HCT116 (cell line): ENCODE data around the gene ARL4A. TPM values are rescaled to one million over a fixed set of nuclear protein-coding genes. Genes with fewer than 3 reads are reported as not detected.

Source experiments
- ATAC-seq: fragments of 200-7000 bp; cut with Tn5 transposase; 2 replicates; pipeline ENCODE4 v1.9.1; 2020; ENCODE audit warnings: mild to moderate bottlenecking, moderate library complexity
- BruUV-seq: library from RNA; stranded (reverse); fragments of 400-500 nt; replicated peaks from 2 replicates; lab custom pipeline; 2021; lab: Mats Ljungman, UMichigan
- CTCF ChIA-PET: fragments of 300-600 bp; sonication (Branson Sonifier 250); formaldehyde crosslinking; loops from one replicate; lab custom pipeline; 2021; ENCODE audit warnings: antibody characterized with exemption; lab: Charles Lee
- POLR2A ChIA-PET: fragments of 300-600, 350-600 bp; sonication (Branson Sonifier 250); formaldehyde crosslinking; loops from one replicate; lab custom pipeline; 2021; ENCODE audit warnings: antibody characterized with exemption; lab: Charles Lee
- RAD21 ChIA-PET, 2 experiments: fragments of 300-600 bp; sonication (Branson Sonifier 250); formaldehyde crosslinking; loops; one replicate each; lab custom pipeline; 2023; ENCODE audit warnings: low total read pairs in 2 of 2; ENCODE audit not compliant: uncharacterized antibody in 2 of 2, unreplicated experiment in 2 of 2, low non-redundant PET in 1 of 2; lab: Charles Lee
- DNase-seq: peaks from one replicate; pipeline ENCODE4 v3.0.0-alpha.2; 2010; ENCODE audit warnings: low read depth, low spot score
- H2AFZ ChIP-seq: fragments of 200-600 bp; shearing (Covaris generic), sonication (generic); 2 replicates; pipeline ENCODE4 v1.6.1; 2017; ENCODE audit warnings: low read depth, mixed run types, mixed read lengths, antibody characterized with exemption, low read length; ENCODE audit not compliant: poor library complexity, severe bottlenecking
- H3K27ac ChIP-seq: 2 replicates; pipeline ENCODE4 v1.5.1; 2012; ENCODE audit warnings: low read depth, low read length
- H3K27me3 ChIP-seq: fragments of 200-600 bp; sonication (generic); 2 replicates; pipeline ENCODE4 v1.6.1; 2016; ENCODE audit warnings: mixed run types, low read length, mixed read lengths; ENCODE audit not compliant: insufficient read depth
- H3K36me3 ChIP-seq, 2 experiments: fragments of 200-500 bp in 1 of 2; fragments of 200-600 bp in 1 of 2; sonication (Bioruptor generic) in 1 of 2; sonication (generic) in 1 of 2; 2 replicates each; pipeline versions ENCODE4 v1.5.1 to v1.6.1; 2014 to 2016; ENCODE audit warnings: low read length in 2 of 2, inconsistent platforms in 1 of 2, mixed read lengths in 1 of 2, mixed run types in 1 of 2; ENCODE audit not compliant: insufficient read depth in 2 of 2, control insufficient read depth in 1 of 2
- H3K4me1 ChIP-seq, 2 experiments: fragments of 200-600 bp in 1 of 2; sonication (generic) in 1 of 2; 2 replicates each; pipeline versions ENCODE4 v1.5.1 to v1.6.1; 2012 to 2017; ENCODE audit warnings: low read length in 2 of 2, inconsistent platforms in 1 of 2, mild to moderate bottlenecking in 1 of 2, mixed read lengths in 1 of 2, mixed run types in 1 of 2, moderate library complexity in 1 of 2; ENCODE audit not compliant: insufficient read depth in 2 of 2, control insufficient read depth in 1 of 2
- H3K4me2 ChIP-seq: fragments of 200-600 bp; sonication (generic); 2 replicates; pipeline ENCODE4 v1.6.1; 2017; ENCODE audit warnings: mixed run types, low read length, mixed read lengths
- H3K4me3 ChIP-seq, 2 experiments: fragments of 200-600 bp in 1 of 2; sonication (generic) in 1 of 2; replicated peaks in 1 of 2; 2 replicates each; pipeline ENCODE4 v1.5.1; 2011 to 2016; ENCODE audit warnings: low read length in 2 of 2, control low read depth in 1 of 2, low read depth in 1 of 2, mild to moderate bottlenecking in 1 of 2, mixed read lengths in 1 of 2, mixed run types in 1 of 2
- H3K79me2 ChIP-seq: fragments of 200-600 bp; sonication (generic); 2 replicates; pipeline ENCODE4 v1.6.1; 2017; ENCODE audit warnings: mild to moderate bottlenecking, mixed run types, low read length, moderate library complexity, mixed read lengths; ENCODE audit not compliant: insufficient read depth
- H3K9ac ChIP-seq: fragments of 200-600 bp; sonication (generic); 2 replicates; pipeline ENCODE4 v1.6.1; 2016; ENCODE audit warnings: low read length, mixed read lengths
- H3K9me2 ChIP-seq: fragments of 200-600 bp; sonication (generic), shearing (Covaris generic); 2 replicates; pipeline ENCODE4 v1.6.1; 2017; ENCODE audit warnings: mixed run types, mild to moderate bottlenecking, moderate library complexity; ENCODE audit not compliant: insufficient read depth
- H3K9me3 ChIP-seq, 2 experiments: fragments of 200-500 bp in 1 of 2; fragments of 200-600 bp in 1 of 2; sonication (Bioruptor generic) in 1 of 2; sonication (generic) in 1 of 2; 2 replicates each; pipeline ENCODE4 v1.6.1; 2014 to 2017; ENCODE audit warnings: low read length in 2 of 2, mixed read lengths in 2 of 2, inconsistent platforms in 1 of 2, low read depth in 1 of 2, mild to moderate bottlenecking in 1 of 2, mixed run types in 1 of 2, moderate library complexity in 1 of 2; ENCODE audit not compliant: control insufficient read depth in 1 of 2, insufficient read depth in 1 of 2
- H4K20me1 ChIP-seq: fragments of 200-600 bp; sonication (generic), shearing (Covaris generic); 2 replicates; pipeline ENCODE4 v1.6.1; 2017; ENCODE audit warnings: mixed run types, mild to moderate bottlenecking, moderate library complexity; ENCODE audit not compliant: insufficient read depth
- EGR1 ChIP-seq: IDR thresholded peaks from 2 replicates; pipeline ENCODE4 v1.6.1; 2012; ENCODE audit warnings: low read depth
- EZH2 ChIP-seq: fragments of 200-600 bp; sonication (generic); IDR thresholded peaks from 2 replicates; pipeline ENCODE4 v1.6.1; 2017; ENCODE audit warnings: antibody characterized with exemption, mixed run types
- YY1 ChIP-seq: IDR thresholded peaks from 2 replicates; pipeline ENCODE4 v1.6.1; 2011; ENCODE audit warnings: low read length, low read depth, moderate library complexity, mild to moderate bottlenecking; ENCODE audit not compliant: insufficient replicate concordance; ENCODE audit errors: extremely low read depth
- intact Hi-C: fragments of 100-400 bp; cut with micrococcal nuclease; formaldehyde crosslinking; loops from 2 replicates; pipeline ENCODE4 v1.10.0; 2022
- total RNA-seq: library from RNA; stranded (reverse); gene quantifications from one replicate; pipeline ENCODE4 v1.2.1, GENCODE V29; 2021; ENCODE audit not compliant: unreplicated experiment

ARL4A gene
- total RNA-seq, 1 experiment from 2014 or later: 44.6 TPM

DNA sequence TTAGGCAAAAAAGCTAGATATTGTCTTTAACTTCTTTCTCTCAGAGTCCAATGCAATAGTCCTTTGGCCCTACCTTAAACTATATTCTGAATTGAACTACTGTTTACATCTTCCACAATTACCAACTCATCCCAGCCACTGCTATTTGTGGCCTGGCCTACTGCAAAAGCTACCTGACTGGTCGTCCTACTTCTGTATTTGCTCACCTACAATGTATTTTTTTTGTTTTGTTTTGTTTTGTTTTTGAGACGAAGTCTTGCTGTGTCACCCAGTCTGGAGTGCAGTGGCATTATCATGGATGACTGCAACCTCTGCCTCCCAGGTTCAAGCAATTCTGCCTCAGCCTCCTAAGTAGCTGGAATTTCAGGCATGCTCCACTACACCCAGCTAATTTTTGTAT lies 51.2 kb downstream of the ARL4A start:
- H3K9me3 ChIP-seq: no peaks in the 10 kb centered on the region
- POLR2A ChIA-PET: no interaction called here
- H4K20me1 ChIP-seq: no peaks in the 10 kb centered on the region
- H3K4me1 ChIP-seq: no peaks in the 10 kb centered on the region
- H3K79me2 ChIP-seq: no peaks in the 10 kb centered on the region
- no TSS peak for BruUV-seq
- intact Hi-C loops: no loop called here
- H2AFZ ChIP-seq: peak overlapping the region; percentile 8
- no peaks in the 10 kb centered on the region for H3K36me3 ChIP-seq
- H3K9me2 ChIP-seq: no peaks in the 10 kb centered on the region
- TF ChIP-seq YY1: no peak
- TF ChIP-seq EZH2: no peak
- TF ChIP-seq EGR1: no peak
- no peak overlapping the region for H3K27ac ChIP-seq
- DNase-seq (no peak), ATAC-seq (no peak)
- H3K4me2 ChIP-seq: no peak overlapping the region
- no peak overlapping the region for H3K4me3 ChIP-seq
- H3K9ac ChIP-seq: no peak overlapping the region
- CTCF ChIA-PET: no interaction called here
- no peaks in the 10 kb centered on the region for H3K27me3 ChIP-seq
- RAD21 ChIA-PET: no interaction called here

Other genes with a start within 250 kb of the ARL4A start
- 0.22 TPM for gene SCIN, start 116.9 kb upstream of the ARL4A start, total RNA-seq